ENCODE measurements around the gene SLN.
"Not testable (repeated sequence)": the region's sequence is repeated elsewhere in the genome, so short reads cannot be mapped to it uniquely, and the experiment has no call there.

Gene SLN

DNA sequence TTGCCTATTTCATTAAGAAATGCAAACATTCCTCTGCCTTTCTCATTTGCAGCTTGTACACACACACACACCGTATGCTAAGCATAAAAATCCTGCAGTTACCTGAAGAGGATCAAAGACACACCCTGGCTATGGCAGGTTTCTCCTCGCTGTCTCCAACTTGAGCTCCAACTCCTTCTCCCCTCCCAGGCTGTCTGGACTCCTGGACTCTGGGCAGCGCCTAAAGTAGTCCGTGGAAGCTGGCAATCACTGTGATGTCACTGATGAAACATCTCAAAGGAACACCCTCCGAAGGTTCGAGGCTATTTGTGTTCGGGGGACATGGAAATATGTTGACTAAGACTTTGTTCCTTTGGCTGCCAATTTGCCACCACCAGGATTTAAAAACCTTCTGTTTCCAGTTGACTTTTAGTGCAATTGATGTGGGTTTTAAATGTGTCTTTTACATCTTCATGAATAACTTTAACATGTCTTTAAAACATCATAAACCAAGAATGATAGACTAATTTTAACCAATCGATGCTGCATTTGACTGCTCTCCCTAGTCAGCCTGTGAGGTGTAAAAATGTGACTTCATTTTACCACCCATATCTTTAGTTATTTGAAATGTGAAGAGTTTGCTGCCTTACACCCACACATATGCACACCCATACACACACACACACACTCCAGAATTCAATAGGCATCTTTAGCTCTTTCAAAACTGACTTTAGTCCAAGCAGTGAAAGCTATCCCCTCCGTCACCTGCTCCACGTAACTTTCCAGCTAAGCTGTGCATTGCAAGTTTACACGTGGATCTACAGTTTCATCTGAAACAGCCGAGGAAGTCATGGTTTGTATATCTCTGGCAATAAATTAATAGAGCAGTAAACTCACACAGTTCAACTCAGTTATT, at the start of gene SLN:
TSS of gene SLN (minus strand) at position 196 of the 895 bp plus-strand sequence.
- no peak for DNase-seq (ENCODE audit: low read depth in 2 of 2)

DNA sequence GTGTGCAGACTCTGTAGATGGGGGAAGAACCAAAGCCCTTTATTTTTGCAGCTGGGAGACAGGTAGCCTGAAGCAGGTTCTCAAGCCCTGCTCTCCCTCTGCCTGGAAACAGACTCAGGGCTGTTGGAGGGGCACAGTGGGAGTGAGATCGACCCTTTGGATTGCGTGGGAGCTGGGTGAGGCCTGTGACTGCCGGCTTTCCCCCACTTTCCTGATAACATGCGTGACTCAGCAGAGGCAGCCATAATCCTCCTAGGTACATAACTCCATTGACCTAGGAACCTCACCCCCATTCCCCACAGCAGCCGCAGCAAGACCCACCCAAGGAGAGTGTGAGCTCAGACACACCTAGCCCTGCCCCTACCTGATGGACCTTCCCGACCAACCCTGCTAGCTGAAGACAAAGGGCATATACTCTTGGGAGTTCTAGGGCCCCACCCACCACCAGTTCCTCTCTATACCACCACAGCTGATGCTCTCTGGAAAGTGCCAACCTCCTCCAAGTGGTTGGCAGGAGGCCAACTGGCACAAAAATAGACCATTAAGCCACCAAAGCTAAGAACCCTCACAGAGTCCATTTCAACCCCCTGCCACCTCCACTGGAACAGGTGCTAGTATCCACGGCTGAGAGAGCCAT, 47.0 kb upstream of the SLN start:
- DNase-seq (ENCODE audit: low read depth in 2 of 2): not testable (repeated sequence)

DNA sequence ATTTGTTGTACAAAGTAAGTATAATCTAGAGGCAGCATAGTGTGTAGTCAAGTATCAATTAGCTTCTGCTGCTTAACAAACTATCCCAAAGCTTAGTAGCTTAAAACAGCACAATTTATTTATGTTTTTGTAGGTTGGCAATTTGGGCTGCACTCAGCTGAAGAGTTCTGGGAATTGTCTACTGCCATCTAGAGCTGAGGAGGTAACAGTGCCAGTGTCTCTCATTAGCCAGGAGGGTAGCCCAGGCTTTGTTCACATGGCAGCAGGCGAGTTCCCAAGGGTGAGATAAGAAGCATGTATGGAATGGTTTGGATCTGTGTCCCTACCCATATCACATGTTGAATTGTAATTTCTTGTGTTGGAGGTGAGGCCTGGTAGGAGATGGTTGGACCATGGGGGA, 45.8 kb upstream of the SLN start:
- DNase-seq (ENCODE audit: low read depth in 2 of 2): no peak

DNA sequence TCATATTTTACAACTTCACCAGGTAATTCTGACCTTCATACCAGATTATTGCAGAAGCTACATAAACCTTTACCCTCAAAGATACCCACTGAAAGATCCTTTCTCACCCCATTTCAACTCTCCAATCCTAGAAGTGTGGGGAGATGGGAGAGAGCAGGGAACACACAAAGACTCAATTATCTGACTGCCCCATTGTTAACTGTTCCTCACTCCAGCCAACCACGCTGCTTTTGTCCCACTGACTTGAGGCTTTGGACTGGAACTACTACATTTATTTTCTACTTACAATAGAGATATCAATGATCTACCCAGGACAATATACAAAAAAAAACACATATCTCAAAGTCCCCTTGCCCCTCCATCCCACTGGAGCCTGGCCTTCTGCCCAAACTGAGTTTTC, 44.7 kb upstream of the SLN start:
- no peak for DNase-seq (ENCODE audit: low read depth in 2 of 2)

DNA sequence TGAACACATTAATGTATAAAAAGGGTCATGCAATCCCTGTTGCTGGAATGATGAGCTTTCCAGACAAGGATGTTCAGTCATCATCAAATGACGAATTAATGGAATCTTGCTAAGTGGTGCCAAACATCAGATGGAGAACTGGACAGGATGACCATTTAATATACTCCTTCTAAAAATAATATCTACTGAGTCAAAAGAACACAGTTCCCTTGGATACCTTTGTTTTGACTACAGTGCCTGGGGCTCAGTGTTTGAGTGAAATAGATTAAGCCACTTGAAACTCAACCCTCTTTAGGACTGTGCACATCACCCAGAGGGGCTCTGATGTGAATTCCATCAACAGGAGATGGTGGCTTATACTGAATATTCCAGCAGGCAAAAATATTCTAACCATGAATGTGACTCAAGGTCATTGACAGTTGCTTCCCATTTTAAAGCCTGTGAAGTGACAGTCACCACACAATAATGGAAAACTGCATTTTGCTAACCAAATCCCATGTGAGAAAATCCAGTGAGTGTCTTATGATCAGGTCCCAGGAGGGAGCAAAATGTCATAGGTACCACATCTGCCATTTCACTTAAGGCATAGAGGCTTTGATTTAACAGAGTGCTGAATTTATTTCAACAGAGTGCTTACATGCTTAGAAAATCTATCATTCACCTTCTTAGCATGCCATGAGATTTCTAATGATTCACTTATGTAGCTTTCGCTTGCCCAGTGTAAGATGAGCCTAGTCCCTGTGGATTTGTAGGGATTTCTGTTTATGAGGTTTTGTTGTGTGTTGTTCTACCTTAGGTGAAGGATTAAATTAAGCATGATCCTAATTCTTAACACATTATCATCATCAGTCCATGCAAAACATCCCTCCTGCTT, 41.3 kb upstream of the SLN start:
- no peak for DNase-seq (ENCODE audit: low read depth in 2 of 2)

DNA sequence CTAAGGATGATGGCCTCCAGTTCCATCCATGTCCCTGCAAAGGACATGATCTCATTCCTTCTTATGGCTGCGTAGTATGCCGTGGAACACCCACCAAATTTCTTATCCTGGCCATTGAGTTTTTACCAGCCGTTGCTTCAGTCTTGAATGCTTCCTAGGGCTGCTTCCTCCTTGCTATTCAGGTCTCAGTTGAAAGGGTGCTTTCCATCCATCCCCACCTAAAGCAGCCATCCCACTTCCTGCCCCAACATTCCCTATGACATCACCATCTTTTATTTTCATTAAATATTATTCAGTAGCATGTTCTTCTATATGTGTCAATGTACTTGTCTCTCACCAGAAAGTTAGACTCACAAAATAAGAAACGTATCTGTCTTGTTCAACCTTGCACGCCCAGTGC, 40.7 kb upstream of the SLN start:
- DNase-seq (ENCODE audit: low read depth in 2 of 2): no peak

DNA sequence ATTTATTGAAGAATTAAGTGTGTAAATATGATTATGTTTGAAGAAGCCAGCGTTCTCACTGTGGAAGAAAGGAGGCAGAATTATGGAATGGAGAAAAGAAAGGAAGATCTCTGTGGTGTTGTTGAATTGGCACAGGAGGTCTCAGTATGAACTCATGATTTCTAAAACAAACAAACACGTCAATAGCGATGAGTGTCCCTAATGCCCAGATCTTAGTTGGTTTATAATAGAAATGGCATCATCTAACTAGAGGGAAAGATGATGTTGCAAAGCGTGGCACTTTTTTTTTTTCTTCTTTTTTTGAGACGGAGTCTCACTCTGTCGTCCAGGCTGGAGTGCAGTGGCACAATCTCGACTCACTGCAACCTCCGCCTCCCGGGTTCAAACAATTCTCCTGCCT, 39.2 kb upstream of the SLN start:
- DNase-seq (ENCODE audit: low read depth in 2 of 2): no peak

DNA sequence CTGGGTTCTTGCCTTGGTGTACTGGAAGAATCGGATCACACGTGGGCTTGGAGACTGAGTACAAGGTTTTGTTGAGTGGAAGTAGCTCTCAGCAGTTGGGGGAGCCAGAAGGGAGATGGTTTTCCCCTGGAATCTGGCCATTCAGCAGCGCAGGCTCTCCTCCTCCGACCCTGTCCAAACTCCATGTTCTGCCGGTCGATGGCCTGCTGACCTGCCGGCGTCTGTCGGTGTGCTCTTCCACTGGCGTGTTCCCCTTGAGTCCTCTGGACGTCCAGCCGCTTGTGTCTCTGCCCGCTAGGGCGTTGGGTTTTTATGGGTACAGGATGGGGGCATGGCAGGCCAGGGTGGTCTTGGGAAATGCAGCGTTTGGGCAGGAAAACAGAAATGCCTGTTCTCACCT, 38.5 kb upstream of the SLN start:
- no peak for DNase-seq (ENCODE audit: low read depth in 2 of 2)

DNA sequence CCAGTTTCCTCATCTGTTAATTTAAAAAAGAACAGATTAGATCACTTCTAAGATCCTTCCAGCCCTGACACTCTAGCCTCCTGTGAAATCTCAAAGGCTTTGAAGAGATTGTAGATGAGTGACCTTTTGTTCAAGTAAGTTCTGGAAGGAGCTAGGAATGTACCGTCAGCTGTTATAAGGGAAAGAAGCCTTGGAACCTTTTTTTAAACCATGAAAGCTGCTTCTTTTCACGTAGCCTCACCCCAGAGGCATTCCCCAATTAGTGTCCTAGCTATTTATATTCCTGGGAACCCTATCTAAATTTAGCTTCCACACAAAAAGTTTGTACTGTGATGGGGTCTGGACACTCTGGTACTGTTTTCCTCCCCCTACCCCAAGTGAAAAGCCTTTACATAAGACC, 35.8 kb upstream of the SLN start:
- DNase-seq (ENCODE audit: low read depth in 2 of 2): no peak

DNA sequence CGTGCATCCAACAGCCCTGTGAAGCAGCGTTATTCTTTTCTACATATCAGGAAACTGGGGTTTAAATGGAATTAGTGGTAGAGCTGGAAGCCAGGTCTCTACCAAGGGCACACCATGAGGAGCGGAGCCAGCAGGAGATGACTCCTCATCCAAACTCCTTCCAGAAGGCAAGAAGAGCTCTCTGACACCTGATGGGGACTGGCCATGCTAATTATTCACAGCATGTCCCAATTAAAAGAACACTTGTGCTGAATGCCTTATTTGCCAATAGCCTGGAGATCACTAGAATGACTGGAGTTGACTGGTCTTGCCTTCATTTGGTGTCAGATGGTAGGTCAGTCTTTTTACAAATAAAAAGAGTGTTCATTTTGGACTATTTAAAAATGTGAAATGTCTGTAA, 32.9 kb upstream of the SLN start:
- DNase-seq (ENCODE audit: low read depth in 2 of 2): no peak

DNA sequence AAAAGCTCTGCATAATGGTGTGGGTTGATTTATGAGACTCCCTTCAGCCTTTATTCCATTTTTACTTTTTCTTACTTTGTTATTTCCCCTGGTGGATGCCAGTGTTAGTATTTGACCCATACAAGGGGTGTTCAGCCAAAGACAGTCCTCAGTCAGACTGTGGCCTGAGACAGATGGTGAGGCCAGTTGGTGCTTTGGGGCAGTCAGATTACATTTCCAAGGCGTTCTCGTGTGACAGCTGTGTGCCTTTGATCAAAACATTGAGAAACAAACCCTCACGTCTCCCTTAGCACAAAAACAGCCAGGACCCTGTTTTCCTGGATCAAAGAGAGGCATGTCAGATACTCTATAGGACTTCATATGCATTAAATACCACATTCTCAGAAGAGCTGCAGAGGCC, 31.3 kb upstream of the SLN start:
- no peak for DNase-seq (ENCODE audit: low read depth in 2 of 2)

DNA sequence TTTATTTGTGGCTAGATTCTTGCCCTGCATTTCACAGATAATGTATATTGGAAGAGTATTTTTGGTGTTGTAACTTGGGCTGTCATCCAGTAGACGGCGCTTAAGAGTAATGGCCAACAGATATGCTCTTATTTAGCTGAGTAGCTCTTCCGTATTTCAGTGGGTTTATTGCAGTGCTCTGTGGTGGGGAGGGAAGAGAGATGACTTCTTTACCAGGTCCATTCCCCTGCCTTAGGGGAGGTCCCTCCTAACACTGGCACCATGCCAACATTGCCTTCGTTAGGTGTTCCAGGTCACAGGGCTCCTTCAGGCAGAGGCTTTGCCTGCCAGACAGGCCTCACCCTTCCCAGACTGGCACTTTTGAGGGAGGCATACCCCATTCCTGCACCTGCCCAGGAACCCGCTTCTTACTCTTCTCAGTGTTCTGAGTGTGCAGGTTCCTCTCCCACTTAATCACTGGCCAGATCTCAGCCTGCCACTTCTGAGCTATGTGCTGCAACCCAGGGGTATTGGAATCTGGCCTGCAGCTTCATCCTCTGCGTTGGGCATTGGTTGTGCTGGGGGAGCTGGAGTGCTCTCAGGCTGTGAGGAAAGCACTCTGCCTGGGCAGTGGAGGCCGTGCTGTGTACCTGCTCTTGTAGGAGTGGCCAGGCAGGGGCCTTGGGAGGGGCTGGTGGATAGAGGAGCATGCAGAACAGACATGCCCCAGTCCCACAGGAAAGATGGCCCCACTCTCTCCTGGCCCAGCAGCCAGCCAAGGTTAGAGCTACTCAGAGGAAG, 29.4 kb upstream of the SLN start:
- no peak for DNase-seq (ENCODE audit: low read depth in 2 of 2)

DNA sequence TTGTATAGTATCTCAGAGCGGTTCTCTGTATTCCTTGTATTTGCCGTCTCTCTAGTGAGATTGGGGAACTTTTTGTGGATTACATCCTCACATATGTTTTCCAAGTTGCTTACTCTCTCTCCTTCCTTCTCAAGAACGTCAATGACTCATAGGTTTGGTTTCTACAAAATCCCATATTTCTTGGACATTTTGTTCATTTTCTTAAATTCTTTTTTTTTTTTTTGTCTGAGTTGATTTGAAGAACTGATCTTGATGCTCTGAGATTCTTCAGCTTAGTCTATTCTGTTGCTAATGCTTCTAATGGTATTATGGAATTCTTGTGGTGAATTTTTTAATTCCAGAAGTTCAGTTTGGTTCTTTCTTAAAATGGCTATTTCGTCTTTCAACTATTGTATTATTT, 28.4 kb upstream of the SLN start:
- DNase-seq (ENCODE audit: low read depth in 2 of 2): no peak

DNA sequence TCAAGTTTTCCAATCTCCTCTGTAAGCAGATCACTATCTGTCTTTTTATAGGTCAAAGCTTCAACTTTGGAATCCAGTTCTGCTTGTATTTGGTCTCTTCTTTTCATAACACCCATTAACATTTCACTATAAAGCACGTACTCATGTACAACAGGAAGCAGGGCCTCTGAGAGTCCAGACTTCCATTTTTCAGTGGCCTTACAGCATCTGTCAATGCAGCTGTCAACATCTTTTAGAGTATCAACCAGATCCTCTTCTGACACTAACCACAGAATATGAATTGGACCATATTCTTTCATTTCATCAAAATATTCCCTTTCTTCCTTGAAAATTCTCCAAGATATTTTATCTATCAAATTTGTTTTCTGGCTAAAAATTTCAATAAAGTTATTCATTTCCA, 24.7 kb upstream of the SLN start:
- no peak for DNase-seq (ENCODE audit: low read depth in 2 of 2)

DNA sequence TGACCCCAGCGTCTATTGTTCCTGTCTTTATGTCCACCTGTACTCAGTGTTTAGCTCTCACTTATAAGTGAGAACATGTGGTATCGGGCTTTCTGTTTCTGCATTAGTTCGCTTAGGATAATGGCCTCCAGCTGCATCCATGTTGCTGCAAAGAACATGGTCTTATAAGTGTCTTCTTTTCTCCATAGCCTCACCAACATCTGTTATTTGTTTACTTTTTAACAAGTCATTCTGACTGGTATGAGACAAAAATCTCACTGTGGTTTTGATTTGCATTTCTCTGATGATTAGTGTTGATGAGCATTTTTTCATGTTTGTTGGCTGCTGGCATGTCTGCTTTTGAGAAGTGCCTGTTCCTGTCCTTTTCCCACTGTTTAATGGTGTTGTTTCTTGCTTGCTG, 21.7 kb upstream of the SLN start:
- no peak for DNase-seq (ENCODE audit: low read depth in 2 of 2)

DNA sequence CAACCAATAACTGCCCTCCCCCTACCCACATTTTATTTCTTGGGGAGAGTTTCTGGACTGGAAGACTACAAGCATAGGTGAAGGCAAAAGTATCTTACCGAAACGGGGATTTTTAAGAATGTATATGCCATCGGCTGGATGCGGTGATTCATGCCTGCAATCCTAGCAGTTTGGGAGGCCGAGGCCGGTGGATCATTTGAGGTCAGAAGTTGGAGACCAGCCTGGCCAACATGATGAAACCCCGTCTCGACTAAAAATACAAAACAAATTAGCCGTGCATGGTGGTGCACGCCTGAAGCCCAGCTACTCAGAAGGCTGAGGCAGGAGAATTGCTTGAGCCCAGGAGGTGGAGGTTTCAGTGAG, 20.8 kb upstream of the SLN start:
- DNase-seq (ENCODE audit: low read depth in 2 of 2): no peak

DNA sequence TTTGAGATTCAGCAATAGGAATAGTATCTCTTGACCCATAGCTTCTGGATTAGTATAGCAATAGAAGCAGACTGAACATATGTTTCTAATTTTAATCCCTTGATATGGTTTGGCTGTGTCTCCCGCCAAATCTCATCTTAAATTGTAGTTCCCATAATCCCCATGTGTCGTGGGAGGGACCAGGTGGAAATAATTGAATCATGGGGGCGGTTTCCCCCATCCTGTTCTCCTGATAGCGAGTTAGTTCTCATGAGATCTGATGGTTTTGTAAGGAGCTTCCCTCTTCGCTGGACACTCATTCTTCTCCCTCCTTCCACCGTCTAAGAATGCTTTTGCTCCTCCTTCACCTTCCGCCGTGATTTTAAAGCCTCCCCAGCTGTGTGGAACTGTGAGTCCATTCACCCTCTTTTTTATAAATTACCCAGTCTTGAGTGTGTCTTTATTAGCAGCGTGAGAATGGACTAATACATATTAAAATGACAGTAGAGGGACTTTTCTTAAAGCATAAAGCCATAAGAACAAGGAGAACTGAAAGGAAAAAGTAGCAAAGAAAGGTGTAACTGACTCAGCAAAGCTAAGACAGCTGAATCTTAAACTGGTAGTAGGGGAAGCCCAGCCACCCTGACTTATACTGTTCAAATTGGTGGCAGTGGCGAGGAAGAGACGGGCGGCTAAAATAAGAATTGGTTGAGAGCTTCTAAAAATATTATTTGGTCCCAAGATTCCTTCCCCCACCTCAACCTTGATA, 20.3 kb upstream of the SLN start:
- DNase-seq (ENCODE audit: low read depth in 2 of 2): no peak

DNA sequence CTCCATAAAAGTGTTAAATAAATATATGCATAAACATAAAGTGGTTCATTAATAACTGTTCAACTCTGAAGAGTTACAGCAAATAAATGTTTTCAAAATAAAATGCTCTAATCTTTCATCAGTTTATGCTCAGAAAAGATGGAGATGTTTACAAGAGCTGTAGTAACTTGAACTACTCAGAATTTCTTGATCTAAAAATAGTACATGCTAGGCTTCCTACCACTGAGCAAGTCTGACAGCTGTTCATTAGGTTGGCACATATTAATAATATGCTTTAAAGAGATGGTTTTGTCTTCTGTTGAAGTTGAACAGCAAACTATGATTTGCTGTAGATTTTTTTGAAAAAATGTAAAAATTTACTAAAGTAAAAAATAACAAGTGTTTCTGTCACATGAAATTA, 10.8 kb upstream of the SLN start:
- no peak for DNase-seq (ENCODE audit: low read depth in 2 of 2)

DNA sequence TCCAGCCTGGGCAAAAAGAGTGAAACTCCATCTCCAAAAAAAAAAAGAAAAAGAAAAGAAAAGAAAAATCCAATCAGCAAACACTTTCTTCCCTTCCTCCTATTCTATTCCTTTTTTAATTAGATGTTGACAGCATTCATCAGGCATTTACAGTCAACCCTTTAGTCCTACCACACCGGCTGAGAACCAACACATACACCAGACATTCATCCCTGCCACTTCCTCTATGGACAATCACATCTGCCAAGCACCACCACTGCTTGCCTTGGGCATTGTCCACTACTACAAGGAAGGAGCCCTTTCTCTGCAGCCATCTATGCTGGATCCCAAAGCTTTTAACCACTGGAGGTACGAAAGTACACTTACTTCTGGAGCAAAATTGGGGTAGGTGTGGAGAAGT, 9.4 kb upstream of the SLN start:
- DNase-seq (ENCODE audit: low read depth in 2 of 2): no peak

DNA sequence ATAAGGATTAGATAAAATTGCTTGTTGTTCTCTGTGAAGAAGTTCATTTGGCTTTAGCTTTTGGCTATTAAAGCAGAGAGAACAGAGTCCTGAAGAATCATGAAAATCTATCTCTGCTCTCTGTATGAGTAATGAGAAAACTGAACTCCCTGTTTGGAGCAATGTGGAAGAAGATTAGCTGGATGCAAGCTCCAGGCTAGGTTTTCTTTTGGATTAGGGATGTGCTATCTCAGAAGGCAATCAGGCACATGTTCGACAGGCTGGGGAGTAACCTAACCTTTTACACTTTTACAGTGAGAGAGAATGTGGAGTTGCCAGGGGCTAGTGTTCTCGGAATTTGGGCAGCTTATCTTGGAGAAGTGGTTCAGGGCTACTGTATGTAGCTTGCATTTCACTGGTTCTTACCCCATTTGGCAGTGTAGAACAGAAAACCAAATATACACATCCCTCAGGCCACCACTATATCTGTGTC, 8.5 kb upstream of the SLN start:
- DNase-seq (ENCODE audit: low read depth in 2 of 2): no peak

All from stimulated activated CD4-positive, alpha-beta T cell treated with anti-CD3 and anti-CD28 coated beads, Interleukin-12 subunit alpha, Interleukin-12 subunit beta, amount 100 ng/mL, for 24 hours (primary cell).